ENCODE results near the gene ZFP64. TPM values are rescaled to one million over a fixed set of nuclear protein-coding genes. Genes with fewer than 3 reads are reported as not detected.

The ZFP64 gene
- total RNA-seq (14.9 TPM), polyA plus RNA-seq (1 to 10 TPM; 6.7 to 9.8 (median 8.0) TPM)

DNA sequence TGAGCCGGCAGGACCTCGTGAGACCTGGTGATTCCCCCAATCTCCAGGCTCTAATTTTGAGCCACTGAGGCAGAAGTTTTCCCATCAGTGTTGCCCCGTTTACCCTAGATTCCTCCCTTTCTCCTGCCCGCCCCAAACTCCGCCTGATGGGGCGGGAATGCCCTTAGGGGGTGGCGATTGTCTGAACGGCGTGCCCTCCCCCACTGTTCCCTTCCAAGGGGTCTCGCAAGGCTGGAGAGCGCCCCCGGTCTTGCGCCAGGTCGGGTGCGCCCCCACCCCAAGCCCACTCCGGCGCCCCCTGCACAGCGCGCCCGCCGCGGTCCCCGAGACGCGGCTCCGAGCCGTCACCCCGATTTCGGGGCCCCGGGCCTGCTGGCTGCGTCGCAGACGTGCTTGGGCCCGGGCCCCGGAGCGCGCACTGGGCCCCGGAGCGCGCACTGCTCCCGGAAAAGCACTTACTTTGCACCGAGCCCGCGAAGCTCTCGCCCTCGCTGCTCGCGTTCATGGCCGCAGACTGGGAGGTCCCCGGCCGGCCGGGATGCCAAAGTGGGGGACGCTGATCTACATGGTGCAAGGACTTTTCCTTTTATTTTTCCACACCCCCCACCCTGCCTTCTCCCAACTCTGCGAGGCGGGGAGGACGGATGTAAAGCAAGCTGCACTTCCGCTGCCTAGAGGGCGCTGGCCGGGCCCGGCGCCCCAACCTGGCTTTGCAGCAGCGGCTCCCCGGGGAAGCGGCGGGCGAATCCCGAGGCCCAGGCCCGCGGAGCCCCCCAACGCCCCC is at the start of gene ZFP64:
Gene ZFP64, minus strand, starts transcription at position 648 of the 784 bp plus-strand sequence. Its CDS starts 143 bp downstream, at position 505.
- Mint-ChIP-seq H3K27ac (peak within 1 kb of the TSS; percentile 90 to 96 (median 94)), H3K9me3 (no peaks in the 10 kb centered on the region), H3K27me3 (no peaks in the 10 kb centered on the region), H3K4me1 (peaks cover 6 to 30% (median 10%) of the 10 kb centered on the region in 4 donors), H3K36me3 (peaks cover 3% of the 10 kb centered on the region), H3K4me3 (peak within 1 kb of the TSS; percentile 96 to 99 (median 97))
- DNase-seq, result peak; percentile 59 to 89 (median 83)
- peaks cover 20% of the 10 kb centered on the region for H3K4me1 ChIP-seq (ENCODE audit: control insufficient read depth, insufficient read depth, low read length, poor library complexity, severe bottlenecking)
- peak within 1 kb of the TSS; percentile 91 for H3K4me3 ChIP-seq (ENCODE audit: low read depth, low read length)
- H3K27me3 ChIP-seq (ENCODE audit: control insufficient read depth, insufficient read depth, low read length), result no peaks in the 10 kb centered on the region
- H3K36me3 ChIP-seq (ENCODE audit: control insufficient read depth, insufficient read depth, low read length), result no peaks in the 10 kb centered on the region
- peak within 1 kb of the TSS; percentile 77 for H3K27ac ChIP-seq (ENCODE audit: insufficient read depth, low read length, poor library complexity, severe bottlenecking)
- ATAC-seq (ENCODE audit: low read depth in 2 of 2), result peak; percentile 84 to 85
- no peaks in the 10 kb centered on the region for H3K9me3 ChIP-seq (ENCODE audit: control insufficient read depth in 2 of 2, low read length in 2 of 2)

DNA sequence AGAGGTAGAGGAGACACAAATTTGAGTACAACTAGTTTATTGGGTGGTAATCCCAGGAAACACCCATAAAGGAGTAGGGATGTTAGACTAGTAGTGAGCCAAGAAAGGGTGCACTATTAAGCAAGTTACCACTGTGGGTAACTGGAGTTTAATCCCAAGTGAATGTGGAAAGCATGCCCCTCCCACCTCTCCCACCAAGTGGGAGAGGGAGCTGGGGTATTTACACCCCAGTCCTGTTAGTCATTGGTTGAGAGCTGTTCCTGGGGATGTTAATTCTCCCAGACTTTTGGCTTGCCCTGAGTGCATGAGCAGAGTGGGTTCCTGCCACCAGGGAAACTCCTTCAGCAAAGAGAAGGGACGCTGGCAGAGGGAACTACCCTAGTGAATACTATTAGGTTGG is 49.2 kb upstream of the ZFP64 start:
- peaks cover 12% of the 10 kb centered on the region for H3K27me3 Mint-ChIP-seq
- ATAC-seq (ENCODE audit: low read depth in 2 of 2) (no peak), DNase-seq (no peak)
- Histone ChIP-seq H3K4me1 (ENCODE audit: control insufficient read depth, insufficient read depth, low read length, poor library complexity, severe bottlenecking) (no peaks in the 10 kb centered on the region), H3K4me3 (ENCODE audit: low read depth, low read length) (no peak overlapping the region), H3K27ac (ENCODE audit: insufficient read depth, low read length, poor library complexity, severe bottlenecking) (no peak overlapping the region), H3K9me3 (ENCODE audit: control insufficient read depth in 2 of 2, low read length in 2 of 2) (no peaks in the 10 kb centered on the region), H3K36me3 (ENCODE audit: control insufficient read depth, insufficient read depth, low read length) (no peaks in the 10 kb centered on the region), H3K27me3 (ENCODE audit: control insufficient read depth, insufficient read depth, low read length) (peaks cover 3% of the 10 kb centered on the region)
- peaks cover 0 to 2% (median 0%) of the 10 kb centered on the region in 7 donors for H3K9me3 Mint-ChIP-seq
- no peak overlapping the region for H3K27ac Mint-ChIP-seq
- H3K4me1 Mint-ChIP-seq, result peaks cover 0 to 6% (median 0%) of the 10 kb centered on the region in 4 donors
- H3K36me3 Mint-ChIP-seq, result no peaks in the 10 kb centered on the region
- H3K4me3 Mint-ChIP-seq, result no peak overlapping the region

DNA sequence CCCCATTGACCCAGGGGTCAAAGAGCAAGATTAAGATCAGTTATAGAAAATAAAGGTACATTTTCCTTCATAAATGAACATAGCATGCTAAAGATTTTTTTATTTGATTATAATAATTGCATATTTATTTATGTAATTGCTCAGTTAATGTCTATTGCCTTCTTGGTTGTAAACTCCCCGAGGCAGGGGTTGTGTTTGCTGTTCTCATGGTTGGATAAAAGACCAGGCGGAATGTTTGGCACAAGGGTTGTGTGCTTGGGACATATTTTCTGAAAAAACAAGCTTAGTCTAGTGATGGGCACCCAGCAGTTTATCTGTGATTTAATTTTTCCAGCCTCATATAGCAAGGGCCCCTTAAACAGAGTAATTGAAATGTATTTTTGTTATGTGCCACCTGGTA is 47.5 kb upstream of the ZFP64 start:
- no peaks in the 10 kb centered on the region for H3K9me3 ChIP-seq (ENCODE audit: control insufficient read depth in 2 of 2, low read length in 2 of 2)

DNA sequence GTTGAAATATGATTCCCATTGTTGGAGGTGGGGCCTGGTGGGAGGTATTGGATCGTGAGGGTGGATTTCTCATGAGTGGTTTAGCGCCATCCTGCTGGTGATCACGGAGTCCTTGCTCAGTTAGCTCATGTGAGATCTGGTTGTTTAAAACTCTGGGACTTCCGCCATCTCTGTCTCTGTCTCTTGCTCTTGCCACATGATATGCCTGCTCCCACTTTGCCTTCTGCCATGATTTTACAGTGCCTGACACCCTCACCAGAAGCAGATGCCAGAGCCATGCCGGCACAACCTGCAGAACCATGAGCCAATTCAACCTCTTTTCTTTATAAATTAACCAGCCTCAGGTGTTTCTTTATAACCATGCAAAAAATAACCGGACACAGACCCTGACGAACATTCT is 44.7 kb upstream of the ZFP64 start:
- H3K9me3 ChIP-seq (ENCODE audit: control insufficient read depth in 2 of 2, low read length in 2 of 2), result no peaks in the 10 kb centered on the region
- H3K27me3 Mint-ChIP-seq, result peaks cover 6% of the 10 kb centered on the region
- H3K27ac ChIP-seq (ENCODE audit: insufficient read depth, low read length, poor library complexity, severe bottlenecking), result no peak overlapping the region
- peaks cover 0 to 4% (median 0%) of the 10 kb centered on the region in 7 donors for H3K9me3 Mint-ChIP-seq
- no peaks in the 10 kb centered on the region for H3K36me3 Mint-ChIP-seq
- H3K27ac Mint-ChIP-seq, result no peak overlapping the region
- no peak overlapping the region for H3K4me3 ChIP-seq (ENCODE audit: low read depth, low read length)
- no peak for ATAC-seq (ENCODE audit: low read depth in 2 of 2)
- no peaks in the 10 kb centered on the region for H3K27me3 ChIP-seq (ENCODE audit: control insufficient read depth, insufficient read depth, low read length)
- H3K4me3 Mint-ChIP-seq, result no peak overlapping the region
- H3K36me3 ChIP-seq (ENCODE audit: control insufficient read depth, insufficient read depth, low read length), result no peaks in the 10 kb centered on the region
- no peaks in the 10 kb centered on the region for H3K4me1 Mint-ChIP-seq
- DNase-seq, result no peak
- no peaks in the 10 kb centered on the region for H3K4me1 ChIP-seq (ENCODE audit: control insufficient read depth, insufficient read depth, low read length, poor library complexity, severe bottlenecking)

More for the DNA sequence above, 47.5 kb upstream of the ZFP64 start:
- Histone ChIP-seq H3K36me3 (ENCODE audit: control insufficient read depth, insufficient read depth, low read length) (no peaks in the 10 kb centered on the region), H3K4me1 (ENCODE audit: control insufficient read depth, insufficient read depth, low read length, poor library complexity, severe bottlenecking) (no peaks in the 10 kb centered on the region), H3K27me3 (ENCODE audit: control insufficient read depth, insufficient read depth, low read length) (no peaks in the 10 kb centered on the region), H3K27ac (ENCODE audit: insufficient read depth, low read length, poor library complexity, severe bottlenecking) (no peak overlapping the region), H3K4me3 (ENCODE audit: low read depth, low read length) (no peak overlapping the region)
- DNase-seq (no peak), ATAC-seq (ENCODE audit: low read depth in 2 of 2) (no peak)
- Mint-ChIP-seq H3K4me3 (no peak overlapping the region), H3K4me1 (peaks cover 0 to 6% (median 0%) of the 10 kb centered on the region in 4 donors), H3K27me3 (peaks cover 15% of the 10 kb centered on the region), H3K27ac (no peak overlapping the region), H3K9me3 (peaks cover 0 to 4% (median 0%) of the 10 kb centered on the region in 7 donors), H3K36me3 (no peaks in the 10 kb centered on the region)

DNA sequence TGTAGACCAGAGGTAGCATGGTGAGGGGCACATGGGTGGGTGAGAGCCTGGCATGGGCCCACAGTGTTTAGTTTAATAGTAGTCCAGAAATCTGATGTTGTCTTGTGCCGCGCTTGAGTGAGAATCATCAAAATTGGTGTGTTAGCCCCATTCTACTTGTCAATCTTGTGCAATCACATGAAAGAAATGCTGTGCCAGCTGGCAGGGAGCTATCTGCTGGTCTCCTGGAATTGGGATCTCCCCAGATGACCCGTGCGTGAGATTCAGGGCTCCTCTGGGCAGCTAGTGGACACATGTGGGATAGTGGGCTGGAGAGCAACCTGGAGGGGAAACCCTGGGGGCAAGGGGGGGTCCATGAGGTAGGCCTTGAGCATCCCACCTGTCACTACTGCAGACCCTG is 43.5 kb upstream of the ZFP64 start:
- Histone ChIP-seq H3K9me3 (ENCODE audit: control insufficient read depth in 2 of 2, low read length in 2 of 2) (no peaks in the 10 kb centered on the region), H3K4me1 (ENCODE audit: control insufficient read depth, insufficient read depth, low read length, poor library complexity, severe bottlenecking) (no peaks in the 10 kb centered on the region), H3K36me3 (ENCODE audit: control insufficient read depth, insufficient read depth, low read length) (no peaks in the 10 kb centered on the region), H3K4me3 (ENCODE audit: low read depth, low read length) (no peak overlapping the region), H3K27me3 (ENCODE audit: control insufficient read depth, insufficient read depth, low read length) (no peaks in the 10 kb centered on the region), H3K27ac (ENCODE audit: insufficient read depth, low read length, poor library complexity, severe bottlenecking) (no peak overlapping the region)
- H3K27me3 Mint-ChIP-seq, result peaks cover 10% of the 10 kb centered on the region
- no peaks in the 10 kb centered on the region for H3K4me1 Mint-ChIP-seq
- H3K4me3 Mint-ChIP-seq, result no peak overlapping the region
- ATAC-seq (ENCODE audit: low read depth in 2 of 2) (no peak), DNase-seq (no peak)
- no peak overlapping the region for H3K27ac Mint-ChIP-seq
- H3K36me3 Mint-ChIP-seq, result no peaks in the 10 kb centered on the region
- H3K9me3 Mint-ChIP-seq, result peaks cover 0 to 4% (median 0%) of the 10 kb centered on the region in 7 donors

DNA sequence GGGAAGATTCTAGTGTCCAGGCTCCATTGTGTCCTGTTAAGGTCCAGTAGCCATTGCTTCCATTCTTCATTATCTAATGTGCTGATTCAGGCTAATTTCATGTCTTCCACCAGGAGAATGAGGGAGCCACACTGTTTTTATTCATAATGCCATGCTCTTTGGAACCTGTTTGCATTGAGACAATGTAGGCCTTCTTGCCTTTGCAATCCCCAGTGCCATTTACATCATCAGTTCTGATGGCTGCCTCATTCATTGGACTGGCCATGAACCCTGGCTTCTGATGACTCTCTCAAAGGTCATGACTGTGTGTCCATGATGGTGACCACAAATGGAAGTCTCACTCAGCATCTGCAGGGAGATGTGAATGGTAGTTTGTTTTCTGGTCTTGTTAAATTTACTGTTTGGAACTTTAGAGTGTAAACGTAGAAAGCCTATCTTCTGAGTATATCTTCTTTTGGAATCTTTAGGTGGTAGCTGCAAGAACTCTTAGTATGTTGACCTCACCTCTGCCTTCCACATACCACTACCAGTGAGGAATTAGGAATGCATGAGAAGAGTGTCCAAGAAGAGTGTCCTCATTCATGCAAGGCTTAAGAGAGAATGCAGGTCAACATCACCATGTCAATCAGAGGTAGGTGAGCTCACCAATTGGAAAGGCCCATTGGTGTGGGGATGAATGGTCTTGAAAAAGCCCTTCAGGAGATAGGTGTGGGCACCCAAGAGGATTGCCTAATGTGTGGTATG is 42.9 kb upstream of the ZFP64 start:
- H3K9me3 ChIP-seq (ENCODE audit: control insufficient read depth in 2 of 2, low read length in 2 of 2), result no peaks in the 10 kb centered on the region
- no peaks in the 10 kb centered on the region for H3K4me1 ChIP-seq (ENCODE audit: control insufficient read depth, insufficient read depth, low read length, poor library complexity, severe bottlenecking)
- H3K36me3 ChIP-seq (ENCODE audit: control insufficient read depth, insufficient read depth, low read length), result no peaks in the 10 kb centered on the region
- H3K27me3 ChIP-seq (ENCODE audit: control insufficient read depth, insufficient read depth, low read length), result peaks cover 1% of the 10 kb centered on the region
- H3K4me3 Mint-ChIP-seq, result no peak overlapping the region
- peaks cover 15% of the 10 kb centered on the region for H3K27me3 Mint-ChIP-seq
- no peak overlapping the region for H3K27ac ChIP-seq (ENCODE audit: insufficient read depth, low read length, poor library complexity, severe bottlenecking)
- no peak overlapping the region for H3K4me3 ChIP-seq (ENCODE audit: low read depth, low read length)
- H3K27ac Mint-ChIP-seq, result no peak overlapping the region
- no peaks in the 10 kb centered on the region for H3K4me1 Mint-ChIP-seq
- H3K9me3 Mint-ChIP-seq, result peaks cover 0 to 4% (median 0%) of the 10 kb centered on the region in 7 donors
- DNase-seq (no peak), ATAC-seq (ENCODE audit: low read depth in 2 of 2) (no peak)
- no peaks in the 10 kb centered on the region for H3K36me3 Mint-ChIP-seq

DNA sequence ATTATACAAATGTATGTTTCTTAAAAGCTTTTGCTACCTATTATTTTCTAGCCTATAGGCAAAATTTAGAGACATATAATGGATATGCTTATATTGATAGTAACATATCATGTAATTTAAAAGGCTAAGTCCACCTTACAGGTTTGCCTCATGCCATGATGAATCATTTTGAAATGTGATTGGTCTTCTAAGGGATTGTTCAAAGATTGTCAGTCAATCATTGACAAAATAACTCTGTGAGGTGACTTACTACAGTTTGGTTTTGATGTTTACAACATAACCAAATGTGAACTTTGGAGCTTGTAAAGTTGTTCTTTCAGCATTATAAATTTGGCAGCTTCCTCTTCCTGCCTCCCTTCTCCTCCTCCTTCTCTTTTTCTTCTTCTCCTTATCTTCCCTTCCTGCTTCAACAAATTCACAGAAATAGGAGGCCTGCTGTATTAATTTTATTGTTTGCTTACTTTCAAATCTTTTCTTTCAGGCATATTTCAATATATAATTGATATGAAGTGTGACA is 39.7 kb upstream of the ZFP64 start:
- DNase-seq, result no peak
- Histone ChIP-seq H3K4me3 (ENCODE audit: low read depth, low read length) (no peak overlapping the region), H3K36me3 (ENCODE audit: control insufficient read depth, insufficient read depth, low read length) (no peaks in the 10 kb centered on the region), H3K4me1 (ENCODE audit: control insufficient read depth, insufficient read depth, low read length, poor library complexity, severe bottlenecking) (no peaks in the 10 kb centered on the region), H3K27ac (ENCODE audit: insufficient read depth, low read length, poor library complexity, severe bottlenecking) (no peak overlapping the region), H3K9me3 (ENCODE audit: control insufficient read depth in 2 of 2, low read length in 2 of 2) (no peaks in the 10 kb centered on the region), H3K27me3 (ENCODE audit: control insufficient read depth, insufficient read depth, low read length) (peaks cover 2% of the 10 kb centered on the region)
- Mint-ChIP-seq H3K9me3 (peaks cover 0 to 2% (median 0%) of the 10 kb centered on the region in 7 donors), H3K27ac (no peak overlapping the region), H3K27me3 (peaks cover 16% of the 10 kb centered on the region), H3K4me1 (no peaks in the 10 kb centered on the region), H3K36me3 (no peaks in the 10 kb centered on the region), H3K4me3 (no peak overlapping the region)
- ATAC-seq (ENCODE audit: low read depth in 2 of 2), result no peak
